ENCODE results near the gene NOTUM.

DNA sequence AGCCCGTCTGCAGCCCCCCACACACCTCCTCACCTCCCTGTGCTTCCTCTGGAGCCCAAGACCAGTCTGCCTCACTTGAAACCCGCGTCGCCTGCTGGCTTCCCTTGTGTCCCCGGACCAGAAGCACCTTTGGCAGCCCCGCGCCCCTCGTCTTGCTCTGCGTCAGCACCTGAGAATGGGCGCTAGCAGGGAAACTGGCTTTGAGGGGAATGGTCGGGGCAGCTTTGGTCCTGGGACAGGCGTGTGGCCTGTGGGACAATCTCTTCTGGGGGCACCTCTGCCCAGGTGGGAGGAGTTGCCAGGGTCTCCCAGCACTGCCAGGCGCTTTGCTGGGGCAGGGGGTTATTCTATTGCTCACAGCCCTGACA is 29.8 kb downstream of the NOTUM start:
- TF ChIP-seq, protein P1, sequence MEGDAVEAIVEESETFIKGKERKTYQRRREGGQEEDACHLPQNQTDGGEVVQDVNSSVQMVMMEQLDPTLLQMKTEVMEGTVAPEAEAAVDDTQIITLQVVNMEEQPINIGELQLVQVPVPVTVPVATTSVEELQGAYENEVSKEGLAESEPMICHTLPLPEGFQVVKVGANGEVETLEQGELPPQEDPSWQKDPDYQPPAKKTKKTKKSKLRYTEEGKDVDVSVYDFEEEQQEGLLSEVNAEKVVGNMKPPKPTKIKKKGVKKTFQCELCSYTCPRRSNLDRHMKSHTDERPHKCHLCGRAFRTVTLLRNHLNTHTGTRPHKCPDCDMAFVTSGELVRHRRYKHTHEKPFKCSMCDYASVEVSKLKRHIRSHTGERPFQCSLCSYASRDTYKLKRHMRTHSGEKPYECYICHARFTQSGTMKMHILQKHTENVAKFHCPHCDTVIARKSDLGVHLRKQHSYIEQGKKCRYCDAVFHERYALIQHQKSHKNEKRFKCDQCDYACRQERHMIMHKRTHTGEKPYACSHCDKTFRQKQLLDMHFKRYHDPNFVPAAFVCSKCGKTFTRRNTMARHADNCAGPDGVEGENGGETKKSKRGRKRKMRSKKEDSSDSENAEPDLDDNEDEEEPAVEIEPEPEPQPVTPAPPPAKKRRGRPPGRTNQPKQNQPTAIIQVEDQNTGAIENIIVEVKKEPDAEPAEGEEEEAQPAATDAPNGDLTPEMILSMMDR (IDR thresholded peaks at IDR 0.05) = no peak
- TF ChIP-seq POLR2A (IDR thresholded peaks at IDR 0.05) = no peak
- TF ChIP-seq POLR2AphosphoS5 (IDR thresholded peaks at IDR 0.05) = no peak

Measured in upper lobe of left lung (tissue), 4 donors.